Measurements from ENCODE around the gene CDKN2AIPNL.

GRCh38 chr5:134451225-134451935, 39.7 kb upstream of the CDKN2AIPNL start:
- TF ChIP-seq POLR2A (IDR thresholded peaks at IDR 0.05) (no peak), CTCF (IDR thresholded peaks at IDR 0.05) (no peak)
